Loucy (cell line): ENCODE results near the gene COL25A1.

Experiments used
- H2AFZ ChIP-seq: fragments of 200-600 bp; sonication (generic); 2 replicates; pipeline ENCODE4 v1.6.0; 2016; ENCODE audit warnings: antibody characterized with exemption, mild to moderate bottlenecking, low read length, moderate library complexity
- H3F3A ChIP-seq: fragments of 200-600 bp; 2 replicates; pipeline ENCODE4 v1.6.0; 2016; ENCODE audit warnings: antibody characterized with exemption, low read depth, mild to moderate bottlenecking
- H3K27me3 ChIP-seq: fragments of 200-600 bp; sonication (generic); 2 replicates; pipeline ENCODE4 v1.6.1; 2014; ENCODE audit warnings: low read length, mild to moderate bottlenecking; ENCODE audit not compliant: insufficient read depth, poor library complexity, severe bottlenecking
- H3K36me3 ChIP-seq: fragments of 200-600 bp; sonication (generic); 2 replicates; pipeline ENCODE4 v1.6.1; 2016; ENCODE audit warnings: low read length; ENCODE audit not compliant: insufficient read depth
- H3K4me1 ChIP-seq: fragments of 200-600 bp; sonication (generic); 2 replicates; pipeline ENCODE4 v1.5.1; 2014; ENCODE audit warnings: low read length, mild to moderate bottlenecking; ENCODE audit not compliant: insufficient read depth, poor library complexity, severe bottlenecking
- H3K4me2 ChIP-seq: fragments of 200-600 bp; sonication (generic); 2 replicates; pipeline ENCODE4 v1.6.0; 2014; ENCODE audit warnings: antibody characterized with exemption, low read length, low read depth, mild to moderate bottlenecking; ENCODE audit not compliant: poor library complexity, severe bottlenecking
- H3K4me3 ChIP-seq: fragments of 200-600 bp; sonication (generic); 2 replicates; pipeline ENCODE4 v1.5.1; 2014; ENCODE audit warnings: low read length, mild to moderate bottlenecking, mixed read lengths; ENCODE audit not compliant: poor library complexity, severe bottlenecking
- H3K79me2 ChIP-seq: fragments of 200-600 bp; sonication (generic); 2 replicates; pipeline ENCODE4 v1.6.1; 2014; ENCODE audit warnings: low read length; ENCODE audit not compliant: insufficient read depth
- H3K9ac ChIP-seq: fragments of 200-600 bp; sonication (generic); 2 replicates; pipeline ENCODE4 v1.6.0; 2014; ENCODE audit warnings: mild to moderate bottlenecking, low read depth, low read length, moderate library complexity; ENCODE audit not compliant: poor library complexity, severe bottlenecking
- H3K9me2 ChIP-seq: fragments of 200-600 bp; sonication (generic); replicated peaks from 2 replicates; pipeline ENCODE4 v1.6.1; 2016; ENCODE audit warnings: low read depth, low read length, mixed read lengths
- H3K9me3 ChIP-seq: fragments of 200-600 bp; sonication (generic); 2 replicates; pipeline ENCODE4 v1.6.1; 2014; ENCODE audit warnings: mild to moderate bottlenecking, antibody characterized with exemption, low read length, low read depth; ENCODE audit not compliant: insufficient read depth
- H4K20me1 ChIP-seq: fragments of 200-600 bp; sonication (generic); 2 replicates; pipeline ENCODE4 v1.6.0; 2014; ENCODE audit warnings: antibody characterized with exemption, low read length, mild to moderate bottlenecking; ENCODE audit not compliant: insufficient read depth, poor library complexity, severe bottlenecking
- EZH2phosphoT487 ChIP-seq: fragments of 200-600 bp; IDR thresholded peaks from 2 replicates; pipeline ENCODE4 v1.6.1; 2018; ENCODE audit warnings: antibody characterized with exemption, mild to moderate bottlenecking, moderate library complexity, borderline replicate concordance
- TF ChIP-seq, protein P1 (sequence below): fragments of 200-600 bp; sonication (generic); conservative IDR thresholded peaks from 2 replicates; pipeline ENCODE4 v1.5.1; 2014; ENCODE audit warnings: mild to moderate bottlenecking, antibody characterized with exemption, low read length

Gene COL25A1

DNA sequence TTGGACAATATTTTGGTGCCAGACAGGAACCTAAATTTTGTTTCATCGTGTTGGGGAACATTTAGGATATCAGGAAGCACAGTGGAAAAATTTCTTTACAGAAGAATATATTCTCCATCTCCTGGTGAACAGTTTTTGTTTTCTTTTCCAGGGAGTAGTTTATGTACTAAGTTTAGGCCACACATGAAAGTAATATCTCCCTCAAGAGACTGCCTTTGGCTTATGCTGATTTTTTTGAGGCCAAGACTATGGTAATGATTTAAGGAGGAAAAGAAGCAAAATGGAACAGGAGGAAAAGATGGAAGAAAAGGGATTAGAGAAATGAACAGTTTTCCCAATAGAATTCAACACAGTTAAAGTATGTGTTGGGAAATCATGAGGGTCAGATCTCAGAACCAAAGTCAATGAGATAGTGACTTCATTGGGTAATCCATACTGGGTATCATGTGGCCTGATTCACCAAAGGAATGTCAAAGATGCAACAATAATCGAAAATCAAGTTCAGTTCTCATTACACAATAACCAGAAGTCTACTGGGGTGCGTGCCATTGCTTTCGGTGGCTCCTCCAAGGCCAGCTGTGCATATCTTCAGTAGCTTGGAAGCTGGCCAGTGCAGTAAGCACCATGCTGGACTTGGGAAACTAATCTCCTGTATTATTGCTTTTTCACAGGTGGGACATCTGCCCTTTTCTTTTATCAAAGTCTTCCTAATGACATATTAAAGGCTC is 234.8 kb downstream of the COL25A1 start:
- no peaks in the 10 kb centered on the region for H3K79me2 ChIP-seq
- H3K4me1 ChIP-seq = no peaks in the 10 kb centered on the region
- no peaks in the 10 kb centered on the region for H3F3A ChIP-seq
- no peak overlapping the region for H3K9ac ChIP-seq
- no peaks in the 10 kb centered on the region for H3K9me2 ChIP-seq
- H3K4me3 ChIP-seq = no peak overlapping the region
- no peak overlapping the region for H3K4me2 ChIP-seq
- no peaks in the 10 kb centered on the region for H3K36me3 ChIP-seq
- TF ChIP-seq EZH2phosphoT487 = no peak
- TF ChIP-seq, protein P1, sequence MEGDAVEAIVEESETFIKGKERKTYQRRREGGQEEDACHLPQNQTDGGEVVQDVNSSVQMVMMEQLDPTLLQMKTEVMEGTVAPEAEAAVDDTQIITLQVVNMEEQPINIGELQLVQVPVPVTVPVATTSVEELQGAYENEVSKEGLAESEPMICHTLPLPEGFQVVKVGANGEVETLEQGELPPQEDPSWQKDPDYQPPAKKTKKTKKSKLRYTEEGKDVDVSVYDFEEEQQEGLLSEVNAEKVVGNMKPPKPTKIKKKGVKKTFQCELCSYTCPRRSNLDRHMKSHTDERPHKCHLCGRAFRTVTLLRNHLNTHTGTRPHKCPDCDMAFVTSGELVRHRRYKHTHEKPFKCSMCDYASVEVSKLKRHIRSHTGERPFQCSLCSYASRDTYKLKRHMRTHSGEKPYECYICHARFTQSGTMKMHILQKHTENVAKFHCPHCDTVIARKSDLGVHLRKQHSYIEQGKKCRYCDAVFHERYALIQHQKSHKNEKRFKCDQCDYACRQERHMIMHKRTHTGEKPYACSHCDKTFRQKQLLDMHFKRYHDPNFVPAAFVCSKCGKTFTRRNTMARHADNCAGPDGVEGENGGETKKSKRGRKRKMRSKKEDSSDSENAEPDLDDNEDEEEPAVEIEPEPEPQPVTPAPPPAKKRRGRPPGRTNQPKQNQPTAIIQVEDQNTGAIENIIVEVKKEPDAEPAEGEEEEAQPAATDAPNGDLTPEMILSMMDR = no peak
- H4K20me1 ChIP-seq = no peaks in the 10 kb centered on the region
- H2AFZ ChIP-seq = no peak overlapping the region
- H3K9me3 ChIP-seq = no peaks in the 10 kb centered on the region
- H3K27me3 ChIP-seq = no peaks in the 10 kb centered on the region

DNA sequence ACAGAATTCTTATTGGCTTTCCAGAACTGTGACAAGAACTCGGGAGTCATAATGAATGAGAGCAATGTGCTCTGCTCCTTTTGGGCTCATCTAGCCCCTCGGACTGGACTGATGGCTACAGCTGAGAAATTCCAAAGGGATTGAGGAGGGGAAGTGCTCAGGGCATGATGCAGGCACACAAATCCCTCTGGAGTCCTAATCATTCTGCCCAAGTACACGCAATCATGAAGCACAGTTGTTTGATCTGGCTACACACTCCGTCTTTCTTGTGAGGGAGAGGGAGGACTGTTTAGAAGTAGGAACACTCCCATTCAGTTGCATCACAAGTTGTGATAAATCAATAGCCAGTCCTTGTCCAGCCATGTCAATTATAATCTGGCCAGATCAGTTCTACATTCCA is 237.5 kb downstream of the COL25A1 start:
- Histone ChIP-seq H3K36me3 (no peaks in the 10 kb centered on the region), H3K4me2 (no peak overlapping the region), H3K4me1 (no peaks in the 10 kb centered on the region), H3K9me2 (no peaks in the 10 kb centered on the region), H2AFZ (no peak overlapping the region), H3K27me3 (no peaks in the 10 kb centered on the region), H3F3A (no peaks in the 10 kb centered on the region), H3K9ac (no peak overlapping the region), H3K79me2 (no peaks in the 10 kb centered on the region), H3K4me3 (no peak overlapping the region), H3K9me3 (no peaks in the 10 kb centered on the region), H4K20me1 (no peaks in the 10 kb centered on the region)
- no peak for TF ChIP-seq EZH2phosphoT487
- TF ChIP-seq, protein P1 = no peak

DNA sequence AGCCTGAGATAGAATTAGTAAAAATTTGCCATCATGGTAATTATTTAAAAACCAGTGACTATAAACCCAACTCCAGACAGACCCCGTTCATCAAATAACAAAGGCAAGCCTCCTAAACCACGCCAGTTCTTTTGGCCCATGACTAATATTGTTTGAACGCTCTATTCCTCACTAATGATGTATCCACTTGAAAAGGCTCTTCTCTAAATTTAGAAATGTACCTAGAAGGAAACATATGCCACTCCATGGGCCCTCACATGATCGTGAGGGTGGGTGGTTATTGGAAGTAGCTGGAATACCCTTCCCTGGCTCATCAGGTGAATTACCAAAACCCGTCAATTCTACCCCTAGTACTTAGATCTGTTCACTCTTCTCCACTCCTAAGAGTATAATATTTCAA is 249.2 kb downstream of the COL25A1 start:
- Histone ChIP-seq H3K27me3 (no peaks in the 10 kb centered on the region), H3F3A (no peaks in the 10 kb centered on the region), H3K79me2 (no peaks in the 10 kb centered on the region), H3K9me3 (no peaks in the 10 kb centered on the region), H3K4me2 (no peak overlapping the region), H4K20me1 (no peaks in the 10 kb centered on the region), H3K4me3 (no peak overlapping the region), H2AFZ (no peak overlapping the region), H3K9ac (no peak overlapping the region), H3K9me2 (no peaks in the 10 kb centered on the region), H3K4me1 (no peaks in the 10 kb centered on the region), H3K36me3 (no peaks in the 10 kb centered on the region)
- TF ChIP-seq, protein P1 = no peak
- no peak for TF ChIP-seq EZH2phosphoT487
